ENCODE measurements around the gene HDAC4.

HDAC4 gene

GRCh38 chr2:239326831-239327535, 73.8 kb downstream of the HDAC4 start:
- DNase-seq (ENCODE audit: low spot score) = no peak

GRCh38 chr2:239324456-239324855, 76.4 kb downstream of the HDAC4 start:
- no peak for DNase-seq (ENCODE audit: low spot score)

GRCh38 chr2:239323447-239323846, 77.4 kb downstream of the HDAC4 start:
- DNase-seq (ENCODE audit: low spot score) = no peak

- DNase-seq (ENCODE audit: low spot score) = peak; percentile 60
Measured at GRCh38 chr2:239322416-239323086, 78.3 kb downstream of the HDAC4 start.

GRCh38 chr2:239321596-239322415, 79.0 kb downstream of the HDAC4 start:
- DNase-seq (ENCODE audit: low spot score) = no peak

GRCh38 chr2:239318790-239319661, 81.8 kb downstream of the HDAC4 start:
- no peak for DNase-seq (ENCODE audit: low spot score)

- DNase-seq (ENCODE audit: low spot score) = no peak
Measured at GRCh38 chr2:239318151-239318611, 82.6 kb downstream of the HDAC4 start.

GRCh38 chr2:239316562-239317465, 84.0 kb downstream of the HDAC4 start:
- peak; percentile 78 for DNase-seq (ENCODE audit: low spot score)

- no peak for DNase-seq (ENCODE audit: low spot score)
Measured at GRCh38 chr2:239315308-239315707, 85.5 kb downstream of the HDAC4 start.

GRCh38 chr2:239313776-239314175, 87.0 kb downstream of the HDAC4 start:
- DNase-seq (ENCODE audit: low spot score) = no peak

- no peak for DNase-seq (ENCODE audit: low spot score)
Measured at GRCh38 chr2:239312741-239313667, 87.8 kb downstream of the HDAC4 start.

- DNase-seq (ENCODE audit: low spot score) = no peak
Measured at GRCh38 chr2:239312081-239312511, 88.7 kb downstream of the HDAC4 start.

GRCh38 chr2:239311132-239312040, 89.4 kb downstream of the HDAC4 start:
- DNase-seq (ENCODE audit: low spot score) = no peak

GRCh38 chr2:239310401-239311061, 90.3 kb downstream of the HDAC4 start:
- no peak for DNase-seq (ENCODE audit: low spot score)

GRCh38 chr2:239309398-239310245, 91.2 kb downstream of the HDAC4 start:
- no peak for DNase-seq (ENCODE audit: low spot score)

GRCh38 chr2:239308661-239309397, 92.0 kb downstream of the HDAC4 start:
- peak; percentile 82 for DNase-seq (ENCODE audit: low spot score)

Measured in AG08396 (cell line).